ENCODE measurements around the gene CACYBP. TPM values are rescaled to one million over a fixed set of nuclear protein-coding genes. Genes with fewer than 3 reads are reported as not detected.
"Not testable (repeated sequence)": the region's sequence is repeated elsewhere in the genome, so short reads cannot be mapped to it uniquely, and the experiment has no call there.

Gene CACYBP
- total RNA-seq, 1 donor from 2014 or later: 74.4 TPM

- no peaks in the 10 kb centered on the region for H3K9me3 ChIP-seq
- DNase-seq (no peak), ATAC-seq (no peak)
- no peak overlapping the region for H3K4me3 ChIP-seq
- no peaks in the 10 kb centered on the region for H3K4me1 ChIP-seq
- intact Hi-C loops (cut with DNase I): loop anchor here (10.0 kb wide), 1 partner anchor 87 kb away; no protein-coding TSS in a partner anchor
- H3K27ac ChIP-seq: no peak overlapping the region
- no peak for TF ChIP-seq CTCF (IDR thresholded peaks at IDR 0.05)
- H3K27me3 ChIP-seq (ENCODE audit: low read depth): no peaks in the 10 kb centered on the region
- no peaks in the 10 kb centered on the region for H3K36me3 ChIP-seq
Measured at GRCh38 chr1:175037416-175037815, 37.7 kb downstream of the CACYBP start.

DNA sequence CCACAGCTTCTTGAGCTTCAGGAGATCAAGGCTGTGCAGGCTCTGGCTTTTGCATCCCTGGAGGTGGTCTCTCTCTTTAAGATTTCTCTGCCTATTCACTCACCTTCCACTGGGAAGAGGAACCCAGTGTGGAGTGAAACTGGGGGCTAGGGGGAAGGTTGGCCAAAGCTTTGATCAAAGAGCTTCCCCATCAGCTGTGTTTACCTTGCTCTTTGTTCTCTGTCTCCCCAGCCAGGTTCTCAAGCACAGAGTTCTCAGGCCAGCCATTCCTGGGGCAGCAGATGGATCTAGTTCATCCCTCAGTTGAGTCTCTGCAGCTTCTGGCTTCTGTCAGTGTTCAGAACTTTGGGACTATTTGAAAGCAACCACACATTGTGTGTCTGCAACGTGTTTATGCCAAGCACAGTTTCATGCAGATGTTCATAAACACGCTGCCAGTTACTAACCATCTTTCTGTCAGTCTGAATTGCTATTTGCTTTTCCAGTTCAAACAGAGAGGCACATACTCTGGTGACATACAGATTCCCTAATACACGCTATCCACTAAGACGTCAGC, 40.7 kb downstream of the CACYBP start:
- Histone ChIP-seq H3K9me3 (no peaks in the 10 kb centered on the region), H3K27me3 (ENCODE audit: low read depth) (no peaks in the 10 kb centered on the region), H3K4me3 (no peak overlapping the region), H3K4me1 (no peaks in the 10 kb centered on the region), H3K27ac (no peak overlapping the region), H3K36me3 (no peaks in the 10 kb centered on the region)
- TF ChIP-seq CTCF (IDR thresholded peaks at IDR 0.05): no peak
- intact Hi-C loops (cut with DNase I): no loop called here
- DNase-seq: no peak
- ATAC-seq: no peak

GRCh38 chr1:175042650-175043049, 42.9 kb downstream of the CACYBP start:
- no peak overlapping the region for H3K4me3 ChIP-seq
- DNase-seq (no peak), ATAC-seq (no peak)
- no peaks in the 10 kb centered on the region for H3K36me3 ChIP-seq
- H3K4me1 ChIP-seq: no peaks in the 10 kb centered on the region
- intact Hi-C loops (cut with DNase I): no loop called here
- H3K9me3 ChIP-seq: no peaks in the 10 kb centered on the region
- no peak overlapping the region for H3K27ac ChIP-seq
- TF ChIP-seq CTCF (IDR thresholded peaks at IDR 0.05): no peak
- no peaks in the 10 kb centered on the region for H3K27me3 ChIP-seq (ENCODE audit: low read depth)

- TF ChIP-seq CTCF (IDR thresholded peaks at IDR 0.05): no peak
- Histone ChIP-seq H3K4me3 (no peak overlapping the region), H3K27ac (no peak overlapping the region), H3K36me3 (no peaks in the 10 kb centered on the region), H3K27me3 (ENCODE audit: low read depth) (no peaks in the 10 kb centered on the region), H3K9me3 (no peaks in the 10 kb centered on the region), H3K4me1 (no peaks in the 10 kb centered on the region)
- ATAC-seq (no peak), DNase-seq (no peak)
- intact Hi-C loops (cut with DNase I): no loop called here
Measured at GRCh38 chr1:175043824-175044223, 44.1 kb downstream of the CACYBP start.

GRCh38 chr1:175044591-175044990, 44.8 kb downstream of the CACYBP start:
- intact Hi-C loops (cut with DNase I); H3K27me3 ChIP-seq (ENCODE audit: low read depth); H3K9me3 ChIP-seq; ATAC-seq; H3K4me3 ChIP-seq; H3K27ac ChIP-seq; H3K36me3 ChIP-seq; H3K4me1 ChIP-seq; DNase-seq: not testable (repeated sequence)

- intact Hi-C loops (cut with DNase I): no loop called here
- DNase-seq (no peak), ATAC-seq (no peak)
- Histone ChIP-seq H3K27ac (no peak overlapping the region), H3K27me3 (ENCODE audit: low read depth) (no peaks in the 10 kb centered on the region), H3K4me1 (no peaks in the 10 kb centered on the region), H3K36me3 (no peaks in the 10 kb centered on the region), H3K9me3 (no peaks in the 10 kb centered on the region), H3K4me3 (no peak overlapping the region)
- no peak for TF ChIP-seq CTCF (IDR thresholded peaks at IDR 0.05)
Measured at GRCh38 chr1:175045097-175045496, 45.4 kb downstream of the CACYBP start.

All from lower lobe of right lung (tissue), 2 donors.